IMR-90 (cell line): Measurements from ENCODE around the gene MIER3. TPM values are rescaled to one million over a fixed set of nuclear protein-coding genes. Genes with fewer than 3 reads are reported as not detected.
A peak's percentile ranks its signal among the peaks of the same experiment; 100 is the strongest.

Experiments used
- ATAC-seq: fragments of 200-7000 bp; cut with Tn5 transposase; 2 replicates; pipeline ENCODE4 v1.9.1; 2020; ENCODE audit warnings: low read depth, mild to moderate bottlenecking, moderate library complexity
- BruUV-seq: library from RNA; stranded (reverse); fragments of 400-500 nt; replicated peaks from 2 replicates; lab custom pipeline; 2021; lab: Mats Ljungman, UMichigan
- CTCF ChIA-PET: fragments of 300-600 bp; formaldehyde crosslinking; extraction: SDS; loops from one replicate; lab custom pipeline; 2021; ENCODE audit warnings: antibody characterized with exemption; lab: Yijun Ruan, JAX
- POLR2A ChIA-PET: fragments of 300-600 bp; sonication (Branson Sonifier 250); formaldehyde crosslinking; loops from one replicate; lab custom pipeline; 2022; ENCODE audit warnings: antibody characterized with exemption; ENCODE audit not compliant: unreplicated experiment; lab: Charles Lee
- DNase-seq: peaks from one replicate; pipeline ENCODE4 v3.0.0; 2013
- H2AFZ ChIP-seq: replicated peaks from 2 replicates; pipeline ENCODE3; 2013; ENCODE audit warnings: low read length, mild to moderate bottlenecking; ENCODE audit not compliant: poor library complexity
- H2AK5ac ChIP-seq: 2 replicates; pipeline ENCODE4 v1.6.1; 2013; ENCODE audit warnings: low read depth, low read length, inconsistent platforms
- H2AK9ac ChIP-seq: replicated peaks from 2 replicates; pipeline ENCODE3; 2013; ENCODE audit warnings: mild to moderate bottlenecking, low read depth, low read length, moderate library complexity; ENCODE audit not compliant: poor library complexity
- H2BK120ac ChIP-seq: 2 replicates; pipeline ENCODE4 v1.6.1; 2013; ENCODE audit warnings: low read depth, low read length, inconsistent platforms
- H2BK15ac ChIP-seq: 3 replicates; pipeline ENCODE4 v1.6.1; 2013; ENCODE audit warnings: low read depth, low read length, inconsistent platforms
- H2BK20ac ChIP-seq: 2 replicates; pipeline ENCODE4 v1.6.1; 2013; ENCODE audit warnings: low read depth, mild to moderate bottlenecking, inconsistent platforms, low read length, moderate library complexity
- H2BK5ac ChIP-seq: 2 replicates; pipeline ENCODE4 v1.6.1; 2013; ENCODE audit warnings: mild to moderate bottlenecking, low read depth, low read length, inconsistent platforms; ENCODE audit not compliant: poor library complexity, severe bottlenecking
- H3K14ac ChIP-seq: replicated peaks from 2 replicates; pipeline ENCODE4 v1.6.1; 2013; ENCODE audit warnings: low read depth, low read length, inconsistent platforms
- H3K18ac ChIP-seq: 2 replicates; pipeline ENCODE4 v1.6.1; 2013; ENCODE audit warnings: low read depth, low read length, control low read depth
- H3K23ac ChIP-seq: 2 replicates; pipeline ENCODE4 v1.6.1; 2013; ENCODE audit warnings: low read depth, low read length, inconsistent platforms
- H3K27ac ChIP-seq: 2 replicates; pipeline ENCODE4 v1.5.1; 2013; ENCODE audit warnings: mild to moderate bottlenecking, control low read depth, low read length; ENCODE audit not compliant: insufficient read depth
- H3K27me3 ChIP-seq: 2 replicates; pipeline ENCODE4 v1.6.1; 2013; ENCODE audit warnings: low read length; ENCODE audit not compliant: control insufficient read depth, insufficient read depth
- H3K36me3 ChIP-seq: 2 replicates; pipeline ENCODE4 v1.6.1; 2013; ENCODE audit warnings: low read length, mixed read lengths; ENCODE audit not compliant: control insufficient read depth, insufficient read depth
- H3K4ac ChIP-seq: 2 replicates; pipeline ENCODE4 v1.6.1; 2013; ENCODE audit warnings: low read depth, low read length, inconsistent platforms
- H3K4me1 ChIP-seq: 2 replicates; pipeline ENCODE4 v1.6.1; 2013; ENCODE audit warnings: low read length, mixed read lengths; ENCODE audit not compliant: control insufficient read depth, insufficient read depth
- H3K4me2 ChIP-seq: 2 replicates; pipeline ENCODE4 v1.6.1; 2013; ENCODE audit warnings: low read depth, mild to moderate bottlenecking, control low read depth, low read length, moderate library complexity
- H3K4me3 ChIP-seq: 2 replicates; pipeline ENCODE4 v1.5.1; 2013; ENCODE audit warnings: low read depth, mild to moderate bottlenecking, control low read depth, low read length, moderate library complexity; ENCODE audit not compliant: insufficient read depth
- H3K56ac ChIP-seq: 2 replicates; pipeline ENCODE4 v1.6.1; 2013; ENCODE audit warnings: low read length, inconsistent platforms; ENCODE audit not compliant: insufficient read depth; ENCODE audit errors: extremely low read depth
- H3K79me1 ChIP-seq, 2 experiments: 2 replicates each; pipeline ENCODE4 v1.6.1; 2013; ENCODE audit warnings: low read length in 2 of 2, inconsistent platforms in 1 of 2, low read depth in 1 of 2
- H3K9ac ChIP-seq: 2 replicates; pipeline ENCODE4 v1.6.1; 2013; ENCODE audit warnings: low read depth, low read length, control low read depth
- H3K9me1 ChIP-seq: 2 replicates; pipeline ENCODE4 v1.6.1; 2013; ENCODE audit warnings: low read length, inconsistent platforms; ENCODE audit not compliant: insufficient read depth
- H3K9me3 ChIP-seq: 2 replicates; pipeline ENCODE4 v1.6.1; 2013; ENCODE audit warnings: low read length; ENCODE audit not compliant: control insufficient read depth, insufficient read depth
- H4K20me1 ChIP-seq: 2 replicates; pipeline ENCODE4 v1.6.1; 2013; ENCODE audit warnings: low read length, inconsistent platforms; ENCODE audit not compliant: insufficient read depth
- H4K5ac ChIP-seq: 2 replicates; pipeline ENCODE4 v1.6.1; 2013; ENCODE audit warnings: mild to moderate bottlenecking, low read depth, low read length, control low read depth
- H4K8ac ChIP-seq, 2 experiments: 2 replicates each; pipeline ENCODE4 v1.6.1; 2013; ENCODE audit warnings: low read depth in 2 of 2, low read length in 2 of 2, control low read depth in 1 of 2, inconsistent platforms in 1 of 2
- H4K91ac ChIP-seq: 2 replicates; pipeline ENCODE4 v1.6.1; 2013; ENCODE audit warnings: low read depth, low read length, inconsistent platforms; ENCODE audit not compliant: insufficient read depth
- CEBPB ChIP-seq: IDR thresholded peaks from 2 replicates; pipeline ENCODE4 v1.6.1; 2012; ENCODE audit warnings: low read depth, low read length, improper control_type of control experiment
- CHD1 ChIP-seq: IDR thresholded peaks from 2 replicates; pipeline ENCODE4 v1.6.1; 2012; ENCODE audit warnings: low read depth, low read length, improper control_type of control experiment
- WGBS, 2 experiments: methylation state at CpG; one replicate each; pipeline versions ENCODE4 v1.1.5 to v1.1.7; 2013; ENCODE audit warnings: missing lambda C conversion rate in 2 of 2; ENCODE audit not compliant: insufficient read length in 1 of 2; ENCODE audit errors: extremely low coverage in 2 of 2; 5-methylcytosine and 5-hydroxymethylcytosine counted together
- dilution Hi-C: fragments of 300-500 bp; cut with HindIII; formaldehyde crosslinking; loops from one replicate; pipeline ENCODE4 v1.14.3; 2018; ENCODE audit warnings: low sequenced_read_pairs; ENCODE audit not compliant: unreplicated experiment
- in situ Hi-C: fragments of 300-500 bp; cut with MboI; formaldehyde crosslinking; loops from 3 replicates; pipeline ENCODE4 v1.14.3; 2019; ENCODE audit warnings: low sequenced_read_pairs, inconsistent platforms, mixed read lengths
- intact Hi-C: fragments of 100-400 bp; cut with micrococcal nuclease; formaldehyde crosslinking; loops from 2 replicates; pipeline ENCODE4 v1.10.0; 2022
- polyA plus RNA-seq, 3 experiments: library from polyadenylated mRNA; depleted of rRNA; stranded (reverse); fragments of >200 nt; gene quantifications; 2 replicates each; pipeline ENCODE4 v1.2.3, GENCODE V29; 2012; ENCODE audit warnings: low replicate concordance in 1 of 3
- total RNA-seq: library from RNA; depleted of rRNA; stranded (reverse); fragments of >200 nt; gene quantifications from 2 replicates; pipeline ENCODE4 v1.2.3, GENCODE V29; 2012

The MIER3 gene
- total and polyA plus RNA-seq, 2 of the 4 experiments (the other 2 are of a cell fraction) = 6.4 to 22.9 TPM

- Histone ChIP-seq H3K79me1 (peaks cover 0 to 6% of the 10 kb centered on the region in 2 experiments; a peak in 3 of 4 replicates), H3K4me2 (no peak overlapping the region), H3K4me1 (no peaks in the 10 kb centered on the region; the same call in 1 of the 2 replicates), H3K4ac (no peak overlapping the region), H4K91ac (no peak overlapping the region), H2BK120ac (no peak overlapping the region), H4K5ac (no peak overlapping the region), H3K23ac (no peak overlapping the region), H2AK9ac (no peak overlapping the region), H3K18ac (no peak overlapping the region), H3K27me3 (no peaks in the 10 kb centered on the region), H4K8ac (no peak overlapping the region), H3K4me3 (no peak overlapping the region), H3K14ac (no peak overlapping the region), H2BK15ac (no peak overlapping the region), H3K9ac (no peak overlapping the region), H2AK5ac (no peak overlapping the region), H2AFZ (no peak overlapping the region), H3K27ac (no peak overlapping the region), H3K9me3 (no peaks in the 10 kb centered on the region), H4K20me1 (no peaks in the 10 kb centered on the region), H2BK20ac (no peak overlapping the region), H3K56ac (no peak overlapping the region), H3K36me3 (peaks cover 5% of the 10 kb centered on the region), H2BK5ac (no peak overlapping the region), H3K9me1 (no peaks in the 10 kb centered on the region)
- WGBS, 2 experiments = no CpG with 5 or more reads among the region's 4 CpGs
- ATAC-seq (no peak), DNase-seq (no peak)
- intact Hi-C loops (no loop called here), in situ Hi-C loops (loop anchor here (10.0 kb wide), 1 partner anchor 328 kb away; no protein-coding TSS in a partner anchor), dilution Hi-C loops (no loop called here)
- TF ChIP-seq CHD1 (no peak), CEBPB (peak; percentile 75)
- POLR2A ChIA-PET = no interaction called here
- no TSS peak for BruUV-seq
- CTCF ChIA-PET = interaction anchor here (1.0 kb wide), 1 partner anchor 626 kb away, joined by 3 read pairs; no protein-coding TSS in a partner anchor
Measured at GRCh38 chr5:56896763-56897162, 55.2 kb downstream of the MIER3 start.
